Cerebellar cortex (tissue), 1 donor: ENCODE data around the gene TMEM200B.
A peak's percentile ranks its signal among the peaks of the same experiment; 100 is the strongest.
"Not testable (repeated sequence)": the region's sequence is repeated elsewhere in the genome, so short reads cannot be mapped to it uniquely, and the experiment has no call there.

Source experiments
- DNase-seq: peaks from one replicate; pipeline ENCODE4 v3.0.0-alpha.2; 2015; ENCODE audit warnings: low spot score

Gene TMEM200B

DNA sequence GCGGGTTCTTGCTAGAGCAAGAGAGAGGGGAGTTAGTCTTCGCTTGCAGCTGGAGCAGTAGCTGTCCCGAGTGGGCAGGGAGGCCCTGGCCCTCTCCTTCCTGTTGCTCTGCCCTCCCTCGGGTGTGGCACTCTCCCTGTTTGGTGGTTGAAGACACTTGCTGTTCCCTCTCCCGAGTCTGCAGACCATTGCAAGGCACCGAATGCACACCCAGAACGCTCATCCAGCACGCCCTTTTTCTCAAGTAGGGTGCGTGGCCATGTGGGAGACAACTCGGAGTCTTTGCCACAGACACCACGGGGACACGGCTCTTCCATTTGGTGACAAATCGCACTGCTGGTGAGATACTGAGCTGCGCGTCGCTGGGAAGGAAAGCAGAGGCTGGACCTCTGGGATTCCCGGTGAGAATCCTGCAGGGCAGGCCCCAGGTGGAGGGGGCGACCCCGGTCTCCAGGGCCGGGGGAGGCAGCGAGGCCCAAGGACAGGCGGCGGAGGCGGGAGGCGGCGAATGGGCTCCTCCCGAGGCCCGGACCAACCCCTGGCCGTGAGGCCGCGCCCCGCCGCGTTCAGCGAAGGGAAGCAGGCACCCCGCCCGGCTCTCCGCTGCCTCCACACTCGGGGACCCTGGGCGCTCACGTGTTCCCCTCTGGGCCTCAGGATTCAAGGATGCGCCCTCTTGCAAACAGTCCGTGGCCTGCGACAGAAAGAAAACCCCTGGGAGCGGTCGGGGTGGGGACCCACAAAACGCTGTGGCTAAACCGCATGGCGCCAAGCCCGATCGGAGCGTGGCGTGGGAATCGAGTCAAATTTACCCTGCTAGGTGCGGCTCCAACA lies 10.4 kb upstream of the TMEM200B start:
- DNase-seq = no peak

GRCh38 chr1:29131056-29131455 lies 7.4 kb upstream of the TMEM200B start:
- DNase-seq = not testable (repeated sequence)

DNA sequence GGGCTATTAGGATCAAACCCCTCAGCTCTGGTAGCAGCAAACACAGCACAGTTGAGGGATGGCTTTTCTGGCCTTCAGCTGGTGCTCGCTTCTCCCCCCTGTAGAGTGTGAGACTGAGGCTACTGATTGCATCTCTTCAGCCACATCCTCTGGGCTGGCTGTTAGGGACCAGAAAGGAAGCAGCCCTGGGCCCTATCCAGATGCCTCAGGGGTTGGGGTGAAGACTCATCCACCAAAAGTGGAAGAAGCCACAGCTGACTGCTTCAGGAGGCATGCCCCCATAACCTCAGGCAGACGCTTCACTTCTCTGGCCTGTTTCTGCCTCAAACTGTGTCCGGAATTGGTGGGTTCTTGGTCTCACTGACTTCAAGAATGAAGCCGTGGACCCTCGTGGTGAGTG lies 6.2 kb upstream of the TMEM200B start:
- no peak for DNase-seq

GRCh38 chr1:29128739-29129138 lies 5.0 kb upstream of the TMEM200B start:
- no peak for DNase-seq

DNA sequence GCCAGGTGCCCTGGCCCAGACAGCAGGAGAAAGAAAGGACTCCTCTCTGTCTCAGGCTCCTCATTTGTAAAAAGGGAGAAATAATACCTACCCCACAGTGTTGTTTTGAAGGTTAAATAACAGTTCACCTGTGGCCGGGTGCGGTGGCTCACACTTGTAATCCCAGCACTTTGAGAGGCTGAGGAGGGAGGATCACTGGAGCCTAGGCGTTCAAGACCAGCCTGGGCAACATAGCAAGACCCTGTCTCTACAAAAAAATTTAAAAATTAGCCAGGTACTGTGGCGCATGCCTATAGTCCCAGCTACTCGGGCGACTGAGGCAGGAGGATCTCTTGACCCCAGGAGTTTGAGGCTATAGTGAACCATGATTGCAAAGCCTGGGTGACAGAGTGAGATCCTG lies 2.5 kb upstream of the TMEM200B start:
- DNase-seq = no peak

- no peak for DNase-seq
Observed at GRCh38 chr1:29125788-29126187, 2.1 kb upstream of the TMEM200B start.

DNA sequence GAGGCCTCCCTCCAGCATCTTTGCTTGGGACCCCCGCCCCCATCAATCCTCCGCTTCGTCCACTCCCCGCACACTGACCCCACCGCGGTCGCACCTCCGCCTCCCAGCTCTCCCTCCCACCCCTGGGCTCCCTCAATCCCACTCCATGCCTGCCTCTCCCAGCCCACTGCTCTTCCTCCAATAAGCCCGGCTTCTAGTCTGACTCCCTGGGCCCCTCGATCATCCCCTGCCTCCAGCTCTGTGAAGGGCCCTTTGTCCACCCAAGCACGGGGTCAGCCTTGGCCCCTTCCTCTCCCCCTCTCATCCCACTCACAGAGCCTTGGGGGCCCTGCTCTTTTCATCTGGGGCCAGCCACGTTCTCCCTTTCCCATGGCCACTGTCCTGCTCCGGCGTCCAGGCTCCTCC lies 1.5 kb upstream of the TMEM200B start:
- DNase-seq = no peak

GRCh38 chr1:29124366-29125236 lies 898 bp upstream of the TMEM200B start:
- DNase-seq = peak; percentile 53

DNA sequence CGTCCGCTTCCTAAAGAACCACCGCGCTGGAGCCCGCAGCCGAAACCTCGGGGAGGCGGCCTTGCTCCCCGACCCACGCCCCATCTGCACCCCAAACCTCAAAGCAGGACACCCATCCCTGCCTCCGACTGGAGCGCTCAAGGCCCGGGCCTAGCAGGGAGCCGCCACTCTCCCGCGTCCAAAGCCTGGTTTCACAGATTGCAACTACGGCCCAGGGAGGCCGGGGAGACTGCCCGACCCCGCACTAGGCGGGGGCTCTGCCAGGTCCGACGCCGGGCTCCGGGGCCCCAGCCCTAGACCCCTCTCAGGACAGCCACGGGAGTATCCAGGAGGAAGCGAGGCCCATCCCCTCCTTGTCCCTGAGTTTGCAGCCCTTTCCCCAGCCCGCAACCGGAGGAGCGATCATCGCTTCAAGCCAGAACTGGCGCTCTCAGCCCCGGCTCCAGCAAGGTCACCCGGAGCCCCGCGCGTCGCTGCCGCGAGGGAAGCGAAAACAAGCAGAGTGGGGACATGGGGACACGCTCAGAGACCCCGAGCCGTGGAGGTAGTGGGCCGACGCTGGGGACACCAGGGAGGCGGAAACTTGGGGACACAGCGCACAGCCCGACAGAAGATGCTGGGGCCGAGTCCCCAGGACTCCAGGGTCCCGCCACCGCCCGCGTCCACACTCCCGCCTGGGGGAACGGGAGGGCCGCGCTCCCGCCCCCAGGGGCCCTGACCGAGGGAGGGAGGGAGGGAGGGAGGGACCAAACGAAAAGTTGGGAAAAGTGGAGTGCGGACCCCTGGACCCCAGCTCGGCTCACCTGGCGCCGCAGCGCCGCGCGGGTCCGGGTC lies 433 bp downstream of the TMEM200B start:
- no peak for DNase-seq

- no peak for DNase-seq
Observed at GRCh38 chr1:29122682-29123052, 1.0 kb downstream of the TMEM200B start.

GRCh38 chr1:29121936-29122681 lies 1.6 kb downstream of the TMEM200B start:
- no peak for DNase-seq

GRCh38 chr1:29121516-29121935 lies 2.2 kb downstream of the TMEM200B start:
- DNase-seq = no peak

DNA sequence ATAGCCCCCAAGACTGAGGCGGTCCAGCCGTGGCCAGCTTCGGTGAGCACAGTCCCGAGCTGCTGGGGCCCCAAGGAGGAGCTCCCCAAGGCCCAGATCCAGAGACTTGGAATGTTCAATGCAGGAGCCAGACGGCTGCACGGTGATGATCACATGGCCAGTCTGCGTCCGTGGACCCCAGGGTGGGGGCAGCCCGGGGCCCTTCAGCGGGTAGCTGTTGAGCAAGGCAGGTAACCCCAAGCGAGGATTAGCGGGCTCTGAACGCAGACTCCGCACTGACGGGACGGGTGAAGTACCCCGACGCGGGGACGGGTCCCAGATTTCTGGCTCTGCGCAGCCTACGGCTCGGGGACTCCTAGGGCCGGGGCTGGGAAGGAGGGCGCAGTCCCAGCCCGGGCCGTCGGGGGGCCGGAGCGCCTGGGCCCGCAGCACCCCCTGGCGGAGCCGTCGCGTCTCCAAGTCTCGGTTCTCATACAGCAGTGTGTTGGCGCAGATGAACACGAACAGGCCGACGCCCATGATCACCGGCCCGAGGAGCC lies 2.7 kb downstream of the TMEM200B start:
- DNase-seq = no peak

GRCh38 chr1:29120367-29120766 lies 3.3 kb downstream of the TMEM200B start:
- no peak for DNase-seq

DNA sequence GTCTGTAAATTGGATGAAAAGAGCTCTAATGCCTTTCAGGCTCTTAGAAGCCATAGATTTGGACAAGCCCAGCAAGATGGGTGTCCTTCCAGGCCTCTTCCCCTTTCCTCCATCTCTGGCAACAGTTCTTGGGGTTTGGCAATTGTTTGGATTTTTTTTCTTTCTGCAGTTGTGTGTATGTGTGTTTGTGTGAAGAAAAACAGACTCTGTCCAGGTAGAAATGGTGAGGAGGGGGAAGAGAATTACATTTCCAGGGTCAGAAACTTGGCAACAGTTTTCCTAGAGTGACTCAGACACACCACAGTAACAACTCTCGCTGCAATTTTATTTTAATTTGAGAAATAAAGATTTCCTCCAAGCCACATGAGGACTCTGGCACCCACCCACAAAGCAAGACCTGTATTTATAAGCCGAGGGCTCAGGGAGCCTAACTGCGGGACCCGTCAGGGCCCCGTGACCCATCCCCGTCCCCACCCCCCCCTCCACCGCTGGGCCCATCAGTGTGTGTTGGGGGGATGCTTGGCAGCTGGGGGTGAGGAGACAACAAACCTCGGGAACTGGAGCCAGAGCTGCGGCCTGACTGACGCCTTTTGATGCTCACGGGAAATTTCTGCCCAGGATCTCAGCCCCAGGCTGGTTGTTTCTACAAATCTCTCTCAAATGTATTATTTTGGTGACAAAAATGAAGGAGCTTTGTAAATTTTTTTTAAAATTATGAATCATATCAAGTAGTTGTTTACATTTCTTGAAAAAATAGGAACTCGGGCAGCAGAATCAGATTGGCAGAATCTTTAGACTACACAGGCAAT lies 4.4 kb downstream of the TMEM200B start:
- no peak for DNase-seq

GRCh38 chr1:29117381-29117780 lies 6.3 kb downstream of the TMEM200B start:
- DNase-seq = no peak

- DNase-seq = no peak
Observed at GRCh38 chr1:29114654-29115053, 9.0 kb downstream of the TMEM200B start.

GRCh38 chr1:29113413-29114117 lies 10.1 kb downstream of the TMEM200B start:
- no peak for DNase-seq

GRCh38 chr1:29112705-29113412 lies 10.8 kb downstream of the TMEM200B start:
- DNase-seq = no peak
